HepG2 (cell line): ENCODE measurements around the gene ERCC4. TPM values are rescaled to one million over a fixed set of nuclear protein-coding genes. Genes with fewer than 3 reads are reported as not detected.

Experiments
- CENPX ChIP-seq: sonication (generic); formaldehyde crosslinking; IDR thresholded peaks from 2 replicates; pipeline ENCODE4 v1.9.0; 2021; ENCODE audit warnings: mild to moderate bottlenecking, missing genetic modification reagents, moderate library complexity
- KIAA2018 ChIP-seq: sonication (generic); formaldehyde crosslinking; IDR thresholded peaks from 2 replicates; pipeline ENCODE4 v1.5.0; 2020; ENCODE audit warnings: mild to moderate bottlenecking, missing genetic modification reagents, borderline replicate concordance
- MBD4 ChIP-seq: IDR thresholded peaks from 2 replicates; pipeline ENCODE4 v1.6.1; 2012; ENCODE audit warnings: low read length, inconsistent platforms, borderline replicate concordance
- MXD4 ChIP-seq: IDR thresholded peaks from 2 replicates; pipeline ENCODE4 v1.6.1; 2016; ENCODE audit warnings: mild to moderate bottlenecking, missing biosample characterization, missing genetic modification reagents
- PBX2 ChIP-seq: IDR thresholded peaks from 2 replicates; pipeline ENCODE4 v1.6.1; 2016; ENCODE audit warnings: control low read depth
- POLR2G ChIP-seq: fragments of 200-400 bp; formaldehyde crosslinking; IDR thresholded peaks from 2 replicates; pipeline ENCODE4 v1.6.1; 2018; ENCODE audit warnings: mild to moderate bottlenecking, low read depth, low read length, moderate library complexity
- TEAD2 ChIP-seq: sonication (generic); formaldehyde crosslinking; IDR thresholded peaks from 2 replicates; pipeline ENCODE4 v1.9.0; 2021; ENCODE audit warnings: missing genetic modification reagents
- ZBTB3 ChIP-seq: sonication (generic); formaldehyde crosslinking; IDR thresholded peaks from 2 replicates; pipeline ENCODE4 v1.4.0; 2020; ENCODE audit warnings: low read depth, mild to moderate bottlenecking, moderate library complexity, missing genetic modification reagents, borderline replicate concordance
- ZIK1 ChIP-seq: sonication (generic); formaldehyde crosslinking; IDR thresholded peaks from 2 replicates; pipeline ENCODE4 v1.5.0; 2020; ENCODE audit warnings: mild to moderate bottlenecking, low read depth, missing genetic modification reagents, borderline replicate concordance
- ZNF17 ChIP-seq: sonication (generic); formaldehyde crosslinking; IDR thresholded peaks from 2 replicates; pipeline ENCODE4 v1.5.0; 2020; ENCODE audit warnings: mild to moderate bottlenecking, missing genetic modification reagents
- ZNF33A ChIP-seq: sonication (generic); formaldehyde crosslinking; IDR thresholded peaks from 2 replicates; pipeline ENCODE4 v1.5.1; 2020; ENCODE audit warnings: missing genetic modification reagents, mild to moderate bottlenecking, moderate library complexity, borderline replicate concordance
- ZNF432 ChIP-seq: sonication (generic); formaldehyde crosslinking; IDR thresholded peaks from 2 replicates; pipeline ENCODE4 v1.5.0; 2020; ENCODE audit warnings: missing genetic modification reagents, mild to moderate bottlenecking, borderline replicate concordance
- ZNF549 ChIP-seq: sonication (generic); formaldehyde crosslinking; IDR thresholded peaks from 2 replicates; pipeline ENCODE4 v1.5.0; 2020; ENCODE audit warnings: missing genetic modification reagents
- ZNF556 ChIP-seq: sonication (generic); formaldehyde crosslinking; IDR thresholded peaks from 2 replicates; pipeline ENCODE4 v1.4.0; 2020; ENCODE audit warnings: mild to moderate bottlenecking, missing genetic modification reagents, borderline replicate concordance
- ZNF660 ChIP-seq: sonication (generic); formaldehyde crosslinking; IDR thresholded peaks from 2 replicates; pipeline ENCODE4 v1.5.1; 2020; ENCODE audit warnings: mild to moderate bottlenecking, low read depth, missing genetic modification reagents, borderline replicate concordance
- polyA plus RNA-seq, 8 experiments: library from polyadenylated mRNA; depleted of rRNA in 3 of 8; stranded (reverse) in 7 of 8; unstranded in 1 of 8; fragments of >200 nt; fragmentation: Illumina TruSeq in 4 of 8; extraction: Trizol in 4 of 8; gene quantifications; 2 replicates each; pipeline versions ENCODE4 v1.2.1 to v1.2.3, GENCODE V29; 2011 to 2016; ENCODE audit warnings: low read depth in 4 of 8, missing spikeins in 1 of 8, mixed read lengths in 1 of 8; ENCODE audit not compliant: insufficient read depth in 1 of 8
- total RNA-seq, 5 experiments: library from RNA; depleted of rRNA; stranded (reverse); fragments of >200 nt; fragmentation: Illumina TruSeq; extraction: Trizol; gene quantifications; 2 replicates each; pipeline ENCODE4 v1.2.3, GENCODE V29; 2016; ENCODE audit warnings: low read depth in 1 of 5
- TF ChIP-seq, protein P1 (sequence below): IDR thresholded peaks from 2 replicates; pipeline ENCODE4 v1.6.1; 2016; ENCODE audit warnings: low read depth, borderline replicate concordance
- TF ChIP-seq, protein P2 (sequence below): sonication (generic); formaldehyde crosslinking; IDR thresholded peaks from 2 replicates; pipeline ENCODE4 v1.4.0; 2020; ENCODE audit warnings: missing genetic modification reagents

ERCC4 gene
- total and polyA plus RNA-seq, 2 of the 13 experiments (the other 11 are each of a cell fraction or from before 2014, with no cell fraction given): 5.4 to 15.2 TPM

GRCh38 chr16:13919683-13920509, at the start of gene ERCC4 (continued):
- no peak for TF ChIP-seq KIAA2018 (CRISPR knock-in tag)
- no peak for TF ChIP-seq PBX2 (CRISPR knock-in tag)
- peak; percentile 98 for TF ChIP-seq POLR2G
- TF ChIP-seq ZNF33A (CRISPR knock-in tag): no peak
- no peak for TF ChIP-seq ZNF17 (CRISPR knock-in tag)
- no peak; the same call in 1 of the 2 replicates for TF ChIP-seq ZNF660 (CRISPR knock-in tag)
- peak; percentile 94 for TF ChIP-seq MXD4 (CRISPR knock-in tag)
- TF ChIP-seq MBD4: no peak
- TF ChIP-seq, protein P1, sequence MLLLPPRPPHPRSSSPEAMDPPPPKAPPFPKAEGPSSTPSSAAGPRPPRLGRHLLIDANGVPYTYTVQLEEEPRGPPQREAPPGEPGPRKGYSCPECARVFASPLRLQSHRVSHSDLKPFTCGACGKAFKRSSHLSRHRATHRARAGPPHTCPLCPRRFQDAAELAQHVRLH (CRISPR knock-in tag): peak; percentile 87; the same call in 1 of the 2 replicates
- TF ChIP-seq ZBTB3 (CRISPR knock-in tag): peak; percentile 86; the same call in 1 of the 2 replicates
- TF ChIP-seq CENPX (CRISPR knock-in tag): no peak
- peak; percentile 97; the same call in 1 of the 2 replicates for TF ChIP-seq ZNF556
- TF ChIP-seq ZNF432: no peak
- TF ChIP-seq ZIK1 (CRISPR knock-in tag): peak; percentile 88; the same call in 1 of the 2 replicates
- TF ChIP-seq ZNF549: no peak
- no peak; the same call in 1 of the 2 replicates for TF ChIP-seq TEAD2 (CRISPR knock-in tag)
- TF ChIP-seq, protein P2, sequence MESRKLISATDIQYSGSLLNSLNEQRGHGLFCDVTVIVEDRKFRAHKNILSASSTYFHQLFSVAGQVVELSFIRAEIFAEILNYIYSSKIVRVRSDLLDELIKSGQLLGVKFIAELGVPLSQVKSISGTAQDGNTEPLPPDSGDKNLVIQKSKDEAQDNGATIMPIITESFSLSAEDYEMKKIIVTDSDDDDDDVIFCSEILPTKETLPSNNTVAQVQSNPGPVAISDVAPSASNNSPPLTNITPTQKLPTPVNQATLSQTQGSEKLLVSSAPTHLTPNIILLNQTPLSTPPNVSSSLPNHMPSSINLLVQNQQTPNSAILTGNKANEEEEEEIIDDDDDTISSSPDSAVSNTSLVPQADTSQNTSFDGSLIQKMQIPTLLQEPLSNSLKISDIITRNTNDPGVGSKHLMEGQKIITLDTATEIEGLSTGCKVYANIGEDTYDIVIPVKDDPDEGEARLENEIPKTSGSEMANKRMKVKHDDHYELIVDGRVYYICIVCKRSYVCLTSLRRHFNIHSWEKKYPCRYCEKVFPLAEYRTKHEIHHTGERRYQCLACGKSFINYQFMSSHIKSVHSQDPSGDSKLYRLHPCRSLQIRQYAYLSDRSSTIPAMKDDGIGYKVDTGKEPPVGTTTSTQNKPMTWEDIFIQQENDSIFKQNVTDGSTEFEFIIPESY (CRISPR knock-in tag): peak; percentile 19; the same call in 1 of the 2 replicates
